ENCODE data around the gene PIN4.

Gene PIN4

DNA sequence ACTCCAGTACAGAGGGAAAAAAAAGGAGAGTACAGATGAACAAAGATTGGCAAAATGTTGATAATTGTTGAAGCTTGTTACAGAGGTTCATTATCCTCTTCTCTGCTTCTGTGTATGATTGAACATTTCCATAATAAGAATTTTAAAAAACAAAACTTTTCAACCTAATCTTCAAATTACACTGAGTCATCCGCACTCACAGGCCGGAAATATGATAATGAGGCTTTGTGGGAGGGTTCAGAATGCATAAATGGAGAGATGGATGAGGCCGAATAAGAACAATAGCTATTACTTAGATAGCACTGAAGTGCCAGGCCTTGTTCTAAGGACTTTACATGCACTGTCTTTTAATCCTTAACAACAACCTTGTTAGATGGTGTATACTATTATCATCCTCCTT is 61.9 kb downstream of the PIN4 start:
- DNase-seq (ENCODE audit: low read depth) = peak; percentile 9
- TF ChIP-seq, protein P1, sequence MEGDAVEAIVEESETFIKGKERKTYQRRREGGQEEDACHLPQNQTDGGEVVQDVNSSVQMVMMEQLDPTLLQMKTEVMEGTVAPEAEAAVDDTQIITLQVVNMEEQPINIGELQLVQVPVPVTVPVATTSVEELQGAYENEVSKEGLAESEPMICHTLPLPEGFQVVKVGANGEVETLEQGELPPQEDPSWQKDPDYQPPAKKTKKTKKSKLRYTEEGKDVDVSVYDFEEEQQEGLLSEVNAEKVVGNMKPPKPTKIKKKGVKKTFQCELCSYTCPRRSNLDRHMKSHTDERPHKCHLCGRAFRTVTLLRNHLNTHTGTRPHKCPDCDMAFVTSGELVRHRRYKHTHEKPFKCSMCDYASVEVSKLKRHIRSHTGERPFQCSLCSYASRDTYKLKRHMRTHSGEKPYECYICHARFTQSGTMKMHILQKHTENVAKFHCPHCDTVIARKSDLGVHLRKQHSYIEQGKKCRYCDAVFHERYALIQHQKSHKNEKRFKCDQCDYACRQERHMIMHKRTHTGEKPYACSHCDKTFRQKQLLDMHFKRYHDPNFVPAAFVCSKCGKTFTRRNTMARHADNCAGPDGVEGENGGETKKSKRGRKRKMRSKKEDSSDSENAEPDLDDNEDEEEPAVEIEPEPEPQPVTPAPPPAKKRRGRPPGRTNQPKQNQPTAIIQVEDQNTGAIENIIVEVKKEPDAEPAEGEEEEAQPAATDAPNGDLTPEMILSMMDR (IDR thresholded peaks at IDR 0.05; ENCODE audit: low read depth, low read length, missing control alignments) = no peak
- in situ Hi-C loops (cut with HindIII; ENCODE audit: low sequenced_read_pairs) = no loop called here
- no peak overlapping the region for H3K4me3 ChIP-seq (ENCODE audit: low read depth, low read length)

DNA sequence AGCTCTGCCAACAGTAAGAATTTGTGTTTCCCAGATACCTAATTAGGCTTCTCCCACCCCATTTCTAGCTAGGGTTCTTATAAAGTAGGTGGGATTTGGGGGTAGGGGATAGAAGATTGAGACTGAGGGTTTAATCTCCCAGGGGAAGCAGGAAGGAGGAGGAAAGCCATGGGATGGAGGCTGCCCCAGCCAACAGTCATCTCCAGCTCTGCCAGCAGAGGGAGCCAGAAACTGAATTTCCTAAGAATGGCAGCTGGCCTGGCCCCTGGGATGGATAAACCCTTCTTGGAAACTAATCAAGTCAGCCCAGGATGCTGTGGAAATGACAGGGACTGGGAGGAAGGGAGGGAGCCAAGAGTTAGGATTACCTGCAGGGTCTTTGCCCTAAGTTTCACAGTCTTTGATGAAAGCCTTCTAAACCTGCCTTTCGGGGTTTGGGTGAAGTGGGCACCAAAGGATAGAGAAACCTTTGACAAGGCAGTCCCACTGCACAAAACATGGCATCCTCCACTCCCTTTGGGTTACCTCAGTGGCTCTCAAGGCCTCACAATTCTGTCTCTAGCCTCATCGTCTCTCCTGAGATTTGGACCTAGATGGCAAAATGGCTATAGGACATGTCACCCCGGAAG is 64.0 kb downstream of the PIN4 start:
- in situ Hi-C loops (cut with HindIII; ENCODE audit: low sequenced_read_pairs) = no loop called here
- TF ChIP-seq, protein P1 (IDR thresholded peaks at IDR 0.05; ENCODE audit: low read depth, low read length, missing control alignments) = peak; percentile 77
- DNase-seq (ENCODE audit: low read depth) = peak; percentile 34
- no peak overlapping the region for H3K4me3 ChIP-seq (ENCODE audit: low read depth, low read length)

DNA sequence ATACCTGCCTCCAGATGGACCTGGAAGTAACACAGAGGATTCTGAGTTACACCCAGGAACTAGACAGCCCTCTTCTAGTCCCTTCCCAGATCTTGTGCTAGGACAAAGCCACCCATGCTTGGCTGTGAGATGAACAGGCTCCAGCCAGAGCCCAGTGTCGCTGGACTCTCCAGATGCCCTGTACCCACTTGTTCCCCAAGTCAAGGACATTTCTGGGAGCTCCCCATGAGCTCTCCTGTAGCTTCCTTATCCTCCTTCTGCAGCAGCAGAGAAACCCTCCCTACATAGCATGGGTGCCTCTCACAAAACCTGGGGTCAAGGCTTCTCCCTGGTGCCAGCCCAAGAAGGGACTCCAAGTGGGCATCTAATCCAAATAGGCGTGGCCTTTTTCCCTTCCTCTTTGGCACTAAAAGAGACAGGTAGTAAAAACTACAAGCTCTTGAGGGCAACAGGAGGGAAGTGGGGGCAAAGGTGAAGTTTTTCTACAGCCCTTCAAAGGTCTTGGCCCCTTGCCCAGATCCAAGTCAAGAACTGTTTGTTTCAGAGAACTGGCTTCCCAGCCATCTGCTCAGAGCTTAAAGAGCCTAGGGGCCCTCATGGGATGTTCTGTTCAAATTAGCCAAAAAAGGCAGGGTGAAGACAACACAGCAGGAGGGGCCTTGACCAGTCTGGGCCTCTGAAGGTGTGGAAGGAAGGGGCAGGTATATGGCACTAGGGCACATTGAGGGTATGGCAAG is 65.8 kb downstream of the PIN4 start:
- TF ChIP-seq, protein P1 (IDR thresholded peaks at IDR 0.05; ENCODE audit: low read depth, low read length, missing control alignments) = no peak
- no peak overlapping the region for H3K4me3 ChIP-seq (ENCODE audit: low read depth, low read length)
- in situ Hi-C loops (cut with HindIII; ENCODE audit: low sequenced_read_pairs) = no loop called here
- no peak for DNase-seq (ENCODE audit: low read depth)

All from astrocyte of the cerebellum (primary cell).